Germinal center (tissue), 1 donor: ENCODE results near the gene PRKCZ.

ENCODE experiments used
- DNase-seq: peaks from one replicate; pipeline ENCODE4 v3.0.0; 2012; ENCODE audit warnings: mixed read lengths, low spot score

PRKCZ gene

GRCh38 chr1:2194898-2195673 lies 144.9 kb downstream of the PRKCZ start:
- peak; percentile 90 for DNase-seq

GRCh38 chr1:2195785-2196184 lies 145.6 kb downstream of the PRKCZ start:
- DNase-seq, result no peak

GRCh38 chr1:2196901-2197638 lies 146.9 kb downstream of the PRKCZ start:
- no peak for DNase-seq

DNA sequence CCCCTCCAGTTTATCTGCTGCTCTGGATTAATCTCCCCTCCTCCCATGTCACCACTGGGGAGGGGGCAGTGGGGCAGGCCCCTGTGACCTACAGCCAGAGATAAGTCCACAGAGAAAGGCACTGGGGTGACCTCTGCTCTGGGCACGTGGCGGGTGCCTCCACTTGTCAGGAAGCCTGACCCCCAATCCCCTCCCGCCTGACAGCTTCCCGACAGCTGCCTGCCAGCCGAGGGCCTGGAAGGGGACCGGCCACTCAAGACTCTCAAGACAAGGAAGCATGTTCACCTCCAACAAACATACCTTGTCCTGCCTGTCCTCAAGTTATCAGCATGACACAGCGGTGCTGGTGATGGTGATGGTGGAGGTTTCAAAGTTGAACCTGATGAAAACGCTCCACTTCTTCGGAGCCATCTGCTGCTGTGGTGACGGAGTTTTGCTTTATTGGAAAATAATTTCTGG lies 147.5 kb downstream of the PRKCZ start:
- DNase-seq, result no peak

DNA sequence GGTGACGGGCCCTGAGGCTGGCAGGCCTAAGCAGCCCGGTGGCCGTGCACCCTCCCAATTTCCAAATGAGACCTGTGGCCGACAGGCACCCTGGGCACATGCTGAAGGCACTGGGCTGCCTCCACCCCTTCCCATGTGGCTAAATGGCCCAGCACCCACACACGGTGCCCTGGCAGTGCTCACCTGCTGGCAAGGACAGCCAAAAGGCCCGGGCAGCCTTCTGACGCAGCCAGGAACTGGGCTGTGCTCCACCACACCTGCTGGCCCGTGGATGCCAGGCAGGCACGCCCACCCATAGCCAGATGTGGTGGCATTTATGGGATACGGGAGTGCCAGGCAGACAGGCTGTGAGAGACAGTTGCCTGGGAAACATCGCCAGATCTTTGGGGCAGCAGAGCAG lies 148.4 kb downstream of the PRKCZ start:
- DNase-seq, result no peak

- DNase-seq, result peak; percentile 47
Measured at GRCh38 chr1:2199042-2199810, 149.0 kb downstream of the PRKCZ start.

DNA sequence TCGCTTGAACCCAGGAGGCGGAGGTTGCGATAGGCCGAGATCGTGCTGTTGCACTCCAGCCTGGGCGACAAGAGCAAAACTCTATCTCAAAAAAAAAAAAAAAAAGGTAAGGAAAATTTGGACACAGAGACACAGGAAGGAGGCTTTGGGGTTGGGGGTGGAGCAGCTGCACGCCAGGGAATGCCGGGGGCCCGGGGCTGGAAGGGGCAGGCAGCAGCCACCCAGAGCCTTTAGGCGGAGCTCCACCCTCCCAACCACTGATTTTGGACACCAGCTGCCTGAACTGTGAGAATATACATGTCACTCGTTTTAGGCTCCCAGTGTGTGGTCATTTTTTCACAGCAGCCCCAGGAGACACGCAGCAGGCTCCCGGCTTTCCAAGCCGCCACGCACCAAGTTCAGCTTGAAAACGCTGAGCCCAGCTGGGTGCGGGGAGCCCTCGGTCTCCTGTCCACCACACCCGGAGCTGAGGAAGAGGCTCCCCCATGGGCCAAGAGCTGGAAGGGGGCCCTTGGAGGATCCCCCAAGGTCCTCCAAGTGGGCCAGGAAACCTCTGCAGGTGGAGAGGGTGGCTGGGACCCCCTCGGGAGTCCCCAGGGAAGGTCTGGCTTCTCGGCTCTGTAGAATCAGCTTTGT lies 150.2 kb downstream of the PRKCZ start:
- no peak for DNase-seq

GRCh38 chr1:2201062-2201461 lies 150.9 kb downstream of the PRKCZ start:
- DNase-seq, result no peak

GRCh38 chr1:2202008-2202575 lies 151.9 kb downstream of the PRKCZ start:
- DNase-seq, result no peak

GRCh38 chr1:2202843-2203601 lies 152.8 kb downstream of the PRKCZ start:
- DNase-seq, result no peak

DNA sequence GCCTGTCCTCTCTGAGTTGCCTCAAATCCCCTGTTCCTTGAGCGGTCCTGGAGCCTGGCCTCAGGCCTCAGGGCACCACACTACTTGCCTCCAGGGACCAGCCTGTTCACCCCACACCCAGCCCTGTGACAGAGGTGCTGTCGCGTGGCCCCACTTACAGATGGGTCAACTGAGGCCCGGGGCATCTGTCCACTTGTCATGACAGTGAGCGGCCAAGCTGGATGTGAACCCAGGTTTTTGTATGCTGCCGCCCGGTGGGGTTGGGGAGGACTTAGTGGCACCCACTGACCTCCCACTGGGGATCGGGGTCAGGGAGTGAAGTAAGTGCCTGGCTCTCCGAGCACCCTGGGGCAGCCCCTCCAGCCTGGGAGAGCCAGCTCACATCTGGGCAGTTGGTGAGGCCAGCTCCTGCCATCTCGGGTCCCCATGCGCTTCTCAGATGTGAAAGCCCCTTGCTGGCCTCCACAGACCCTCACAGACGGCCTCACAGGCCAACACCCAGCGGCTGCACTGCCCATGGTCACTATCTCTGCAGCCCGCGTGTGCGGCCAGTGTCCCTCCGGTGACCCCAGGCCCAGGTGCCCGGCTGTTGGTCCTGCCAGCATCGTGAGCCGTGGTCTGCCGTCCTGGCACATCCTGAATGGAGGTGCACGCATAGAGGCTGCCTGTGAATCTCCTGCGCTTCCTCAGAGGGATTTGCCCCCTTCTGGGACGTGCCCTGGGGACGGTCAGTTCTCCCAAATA lies 153.6 kb downstream of the PRKCZ start:
- no peak for DNase-seq

GRCh38 chr1:2204415-2205190 lies 154.4 kb downstream of the PRKCZ start:
- DNase-seq, result peak; percentile 98

DNA sequence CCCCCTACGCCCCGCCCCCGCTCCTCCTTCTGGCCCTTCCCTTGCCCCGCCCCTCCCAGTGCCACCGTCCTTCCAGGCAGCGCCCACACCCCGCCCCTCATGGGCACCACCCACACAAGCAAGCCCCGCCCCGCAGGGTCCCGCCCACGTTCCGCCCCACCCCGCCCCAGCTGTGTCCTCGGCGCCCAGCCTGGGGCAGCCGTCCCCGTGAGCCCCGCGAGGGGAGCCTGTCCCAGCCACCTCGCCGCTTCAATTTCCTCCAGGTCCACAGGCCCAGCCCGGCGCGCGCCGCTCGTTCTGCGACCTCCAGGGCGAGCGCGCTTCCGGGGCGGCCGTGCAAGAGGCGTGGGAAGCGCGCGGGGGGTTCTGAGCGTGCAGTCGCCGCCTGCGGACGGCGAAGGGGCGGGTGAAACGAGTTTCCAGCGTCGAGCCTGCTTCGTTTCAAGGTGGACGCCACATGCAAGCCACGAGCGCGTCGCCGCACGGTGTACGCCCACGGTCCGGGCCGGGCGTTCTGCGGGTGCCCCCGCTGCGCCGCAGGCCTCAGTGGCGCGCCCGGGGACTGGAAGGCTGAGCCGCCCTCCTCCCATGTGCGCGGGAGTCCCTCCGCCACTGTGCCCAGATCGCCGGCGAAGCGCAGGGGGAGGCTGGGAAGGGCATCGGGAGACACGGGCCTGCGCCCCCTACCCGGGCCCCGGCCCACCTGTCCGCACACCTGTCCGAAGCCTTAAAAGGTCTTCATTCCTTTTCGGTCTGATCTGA lies 155.2 kb downstream of the PRKCZ start:
- DNase-seq, result no peak

- no peak for DNase-seq
Measured at GRCh38 chr1:2206813-2207487, 156.7 kb downstream of the PRKCZ start.

DNA sequence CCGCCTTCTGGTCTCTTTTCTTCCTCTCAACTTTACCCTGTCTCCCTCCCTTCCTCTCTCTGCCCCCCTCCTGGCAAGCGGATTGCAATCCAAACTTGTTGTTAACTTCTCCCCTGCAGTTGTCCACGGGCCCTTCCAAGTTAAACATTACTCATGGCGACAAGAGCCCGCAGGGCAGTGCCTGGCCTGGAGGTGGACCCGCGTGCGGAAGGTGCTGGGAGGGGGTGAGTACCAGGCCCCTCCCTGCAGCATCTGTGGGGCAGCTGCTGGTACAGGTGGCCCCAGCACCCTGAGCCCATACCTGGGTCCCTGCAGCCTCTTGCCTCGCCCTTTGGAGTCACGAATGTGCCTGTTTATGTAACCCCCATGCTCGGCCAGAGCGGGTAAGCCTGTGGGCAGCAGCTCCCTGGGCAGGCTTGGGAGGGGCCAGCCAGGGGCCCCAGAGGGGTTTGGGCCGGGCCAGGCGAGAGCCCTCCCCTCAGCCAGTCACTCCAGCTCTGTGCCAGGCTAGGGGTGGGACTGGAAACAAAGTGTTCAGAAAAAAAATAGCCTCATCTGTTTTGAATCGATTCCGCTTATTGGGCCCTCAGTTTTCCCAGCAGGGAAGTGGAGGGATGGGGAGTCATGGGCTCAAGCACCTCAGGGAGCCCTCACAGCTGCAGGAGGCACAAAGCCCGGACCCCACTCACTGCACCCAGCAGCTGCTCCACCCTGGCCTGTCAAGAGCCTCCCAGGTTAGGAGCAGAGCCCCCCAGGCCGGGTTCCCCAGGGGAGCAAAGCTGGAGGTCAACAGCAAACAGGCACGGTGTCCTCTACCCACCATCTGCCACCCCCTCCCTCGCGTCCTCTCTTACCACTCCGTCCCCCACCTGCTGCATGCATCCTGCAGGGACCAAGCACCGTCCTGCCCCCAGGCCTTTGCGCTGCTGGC lies 158.4 kb downstream of the PRKCZ start:
- DNase-seq, result no peak

DNA sequence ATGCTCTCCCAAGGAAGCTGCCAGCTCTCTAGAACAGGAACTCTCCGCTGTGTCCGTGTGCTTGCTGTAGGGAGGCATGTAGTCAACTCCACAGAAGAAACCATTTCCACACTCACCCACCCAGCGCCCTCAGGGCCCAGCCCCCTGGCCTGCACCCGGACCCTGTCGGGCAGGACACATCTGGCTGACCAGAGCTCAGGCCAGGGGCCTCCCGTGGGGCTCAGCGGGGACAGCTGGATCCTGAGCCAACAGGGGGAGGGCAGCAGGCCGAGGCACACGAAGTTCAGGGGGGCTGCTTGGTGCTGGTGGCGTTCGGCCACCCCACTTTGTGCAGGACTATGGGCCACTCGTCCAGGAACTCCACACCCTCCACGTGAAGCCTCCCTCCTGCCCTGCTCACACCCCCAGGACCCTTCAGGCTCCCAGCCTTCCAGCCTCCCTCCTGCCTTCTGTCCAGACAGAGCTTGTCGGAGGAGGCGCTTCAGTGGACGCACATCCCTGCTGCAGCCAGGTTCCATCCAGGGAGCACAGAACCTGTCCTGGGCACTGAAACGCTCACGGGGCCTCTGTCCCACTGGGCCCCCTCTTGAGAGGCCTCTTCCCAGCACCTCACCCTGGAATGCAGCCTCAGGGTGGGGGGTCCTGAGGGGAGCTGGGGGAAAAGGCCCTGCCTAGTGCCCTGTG lies 159.3 kb downstream of the PRKCZ start:
- DNase-seq, result no peak
